Measurements from ENCODE around the gene GPM6B. TPM values are rescaled to one million over a fixed set of nuclear protein-coding genes. Genes with fewer than 3 reads are reported as not detected.
A peak's percentile ranks its signal among the peaks of the same experiment; 100 is the strongest.

The GPM6B gene
- total RNA-seq, 1 experiment from 2014 or later: 99.8 TPM

GRCh38 chrX:13764765-13765164 is 52.1 kb downstream of the GPM6B start:
- DNase-seq (ENCODE audit: low spot score): peak; percentile 51
- no peak overlapping the region for H3K27ac Mint-ChIP-seq
- TF ChIP-seq NFATC4 (CRISPR knock-in tag; IDR thresholded peaks at IDR 0.05) (no peak), FOXJ3 (CRISPR knock-in tag; IDR thresholded peaks at IDR 0.05; ENCODE audit: borderline replicate concordance) (no peak), ZBTB43 (CRISPR knock-in tag; IDR thresholded peaks at IDR 0.05) (no peak), ZNF232 (CRISPR knock-in tag; IDR thresholded peaks at IDR 0.05) (no peak), TP53 (CRISPR knock-in tag; IDR thresholded peaks at IDR 0.05) (no peak), ATF2 (CRISPR knock-in tag; IDR thresholded peaks at IDR 0.05; ENCODE audit: borderline replicate concordance, low read depth) (no peak), ZSCAN18 (CRISPR knock-in tag; IDR thresholded peaks at IDR 0.05) (no peak), EMX1 (CRISPR knock-in tag; IDR thresholded peaks at IDR 0.05) (no peak), ZNF138 (CRISPR knock-in tag; conservative IDR thresholded peaks at IDR 0.05) (no peak), ZNF121 (CRISPR knock-in tag; IDR thresholded peaks at IDR 0.05) (no peak), ZNF423 (CRISPR knock-in tag; IDR thresholded peaks at IDR 0.05) (no peak), GRHL2 (CRISPR knock-in tag; IDR thresholded peaks at IDR 0.05; ENCODE audit: insufficient replicate concordance, severe bottlenecking) (no peak), KAT7 (CRISPR knock-in tag; IDR thresholded peaks at IDR 0.05; ENCODE audit: borderline replicate concordance) (no peak), TEAD4 (CRISPR knock-in tag; IDR thresholded peaks at IDR 0.05) (no peak), ZNF532 (CRISPR knock-in tag; IDR thresholded peaks at IDR 0.05; ENCODE audit: borderline replicate concordance) (no peak), TEAD1 (CRISPR knock-in tag; IDR thresholded peaks at IDR 0.05) (no peak), ZBTB21 (CRISPR knock-in tag; IDR thresholded peaks at IDR 0.05; ENCODE audit: borderline replicate concordance) (no peak)
- TF ChIP-seq, protein P1, sequence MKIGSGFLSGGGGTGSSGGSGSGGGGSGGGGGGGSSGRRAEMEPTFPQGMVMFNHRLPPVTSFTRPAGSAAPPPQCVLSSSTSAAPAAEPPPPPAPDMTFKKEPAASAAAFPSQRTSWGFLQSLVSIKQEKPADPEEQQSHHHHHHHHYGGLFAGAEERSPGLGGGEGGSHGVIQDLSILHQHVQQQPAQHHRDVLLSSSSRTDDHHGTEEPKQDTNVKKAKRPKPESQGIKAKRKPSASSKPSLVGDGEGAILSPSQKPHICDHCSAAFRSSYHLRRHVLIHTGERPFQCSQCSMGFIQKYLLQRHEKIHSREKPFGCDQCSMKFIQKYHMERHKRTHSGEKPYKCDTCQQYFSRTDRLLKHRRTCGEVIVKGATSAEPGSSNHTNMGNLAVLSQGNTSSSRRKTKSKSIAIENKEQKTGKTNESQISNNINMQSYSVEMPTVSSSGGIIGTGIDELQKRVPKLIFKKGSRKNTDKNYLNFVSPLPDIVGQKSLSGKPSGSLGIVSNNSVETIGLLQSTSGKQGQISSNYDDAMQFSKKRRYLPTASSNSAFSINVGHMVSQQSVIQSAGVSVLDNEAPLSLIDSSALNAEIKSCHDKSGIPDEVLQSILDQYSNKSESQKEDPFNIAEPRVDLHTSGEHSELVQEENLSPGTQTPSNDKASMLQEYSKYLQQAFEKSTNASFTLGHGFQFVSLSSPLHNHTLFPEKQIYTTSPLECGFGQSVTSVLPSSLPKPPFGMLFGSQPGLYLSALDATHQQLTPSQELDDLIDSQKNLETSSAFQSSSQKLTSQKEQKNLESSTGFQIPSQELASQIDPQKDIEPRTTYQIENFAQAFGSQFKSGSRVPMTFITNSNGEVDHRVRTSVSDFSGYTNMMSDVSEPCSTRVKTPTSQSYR (CRISPR knock-in tag; IDR thresholded peaks at IDR 0.05): no peak
- TF ChIP-seq, protein P2, sequence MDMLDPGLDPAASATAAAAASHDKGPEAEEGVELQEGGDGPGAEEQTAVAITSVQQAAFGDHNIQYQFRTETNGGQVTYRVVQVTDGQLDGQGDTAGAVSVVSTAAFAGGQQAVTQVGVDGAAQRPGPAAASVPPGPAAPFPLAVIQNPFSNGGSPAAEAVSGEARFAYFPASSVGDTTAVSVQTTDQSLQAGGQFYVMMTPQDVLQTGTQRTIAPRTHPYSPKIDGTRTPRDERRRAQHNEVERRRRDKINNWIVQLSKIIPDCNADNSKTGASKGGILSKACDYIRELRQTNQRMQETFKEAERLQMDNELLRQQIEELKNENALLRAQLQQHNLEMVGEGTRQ (CRISPR knock-in tag; IDR thresholded peaks at IDR 0.05): no peak
- TF ChIP-seq, protein P3, sequence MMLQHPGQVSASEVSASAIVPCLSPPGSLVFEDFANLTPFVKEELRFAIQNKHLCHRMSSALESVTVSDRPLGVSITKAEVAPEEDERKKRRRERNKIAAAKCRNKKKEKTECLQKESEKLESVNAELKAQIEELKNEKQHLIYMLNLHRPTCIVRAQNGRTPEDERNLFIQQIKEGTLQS (CRISPR knock-in tag; conservative IDR thresholded peaks at IDR 0.05): no peak
- peaks cover 44% of the 10 kb centered on the region for H3K4me1 Mint-ChIP-seq
- no peak overlapping the region for H3K4me3 Mint-ChIP-seq
- peak; percentile 83 for ATAC-seq
- H3K36me3 Mint-ChIP-seq: peaks cover 41% of the 10 kb centered on the region
- no peaks in the 10 kb centered on the region for H3K9me3 Mint-ChIP-seq
- POLR2A ChIA-PET: interaction anchor here (0.5 kb wide), 1 partner anchor 157 kb away, joined by 3 read pairs; no protein-coding TSS in a partner anchor
- CTCF ChIA-PET: interaction anchor here (1.0 to 1.8 kb wide), 7 partner anchors 11 to 267 kb away, joined by 3 to 10 read pairs (median 5); partner anchors contain the start of genes OFD1 and TRAPPC2
- H3K27me3 Mint-ChIP-seq (ENCODE audit: low read depth): no peaks in the 10 kb centered on the region

All from WTC11 (cell line).